CD4-positive, alpha-beta T cell (primary cell): ENCODE data around the gene ACVR1C. TPM values are rescaled to one million over a fixed set of nuclear protein-coding genes. Genes with fewer than 3 reads are reported as not detected.

Source experiments
- ATAC-seq: fragments of 200-7000 bp; cut with Tn5 transposase; one replicate; pipeline ENCODE4 v1.10.0; 2022; ENCODE audit warnings: mild to moderate bottlenecking; ENCODE audit not compliant: poor library complexity
- CTCF ChIA-PET: fragments of 350-600 bp; sonication (Branson Sonifier 250); formaldehyde crosslinking; loops from one replicate; lab custom pipeline; 2021; ENCODE audit warnings: antibody characterized with exemption, inconsistent platforms; lab: Charles Lee
- POLR2A ChIA-PET: fragments of 350-600 bp; sonication (Branson Sonifier 250); formaldehyde crosslinking; loops from one replicate; lab custom pipeline; 2021; ENCODE audit warnings: antibody characterized with exemption, inconsistent platforms; lab: Charles Lee
- DNase-seq, 14 experiments: peaks; one replicate each; pipeline ENCODE4 v3.0.0-alpha.2; 2013 to 2020; ENCODE audit warnings: mixed read lengths in 2 of 14
- H3K27ac ChIP-seq, 2 donors: one replicate each; pipeline versions ENCODE4 v1.5.1 to v1.7.0; 2013; ENCODE audit warnings: low read length in 2 of 2, low read depth in 1 of 2, mild to moderate bottlenecking in 1 of 2
- H3K27me3 ChIP-seq, 2 experiments: 1 replicate in 1 of 2; 2 replicates in 1 of 2; pipeline versions ENCODE4 v1.6.1 to v1.7.0; 2013; ENCODE audit warnings: low read length in 2 of 2, control low read depth in 1 of 2, mild to moderate bottlenecking in 1 of 2, moderate library complexity in 1 of 2; ENCODE audit not compliant: insufficient read depth in 2 of 2, control insufficient read depth in 1 of 2
- H3K36me3 ChIP-seq: one replicate; pipeline ENCODE4 v1.6.1; 2013; ENCODE audit warnings: low read length, control low read depth; ENCODE audit not compliant: insufficient read depth
- H3K4me1 ChIP-seq: one replicate; pipeline ENCODE4 v1.6.1; 2013; ENCODE audit warnings: low read length, control low read depth; ENCODE audit not compliant: insufficient read depth
- H3K4me3 ChIP-seq: one replicate; pipeline ENCODE4 v1.5.1; 2013; ENCODE audit warnings: mild to moderate bottlenecking, low read length, moderate library complexity
- H3K9me3 ChIP-seq, 2 experiments: 1 replicate in 1 of 2; 2 replicates in 1 of 2; pipeline versions ENCODE4 v1.6.1 to v1.7.0; 2013; ENCODE audit warnings: low read length in 2 of 2, mild to moderate bottlenecking in 2 of 2, control low read depth in 1 of 2, moderate library complexity in 1 of 2; ENCODE audit not compliant: control insufficient read depth in 1 of 2, insufficient read depth in 1 of 2
- H3K27ac Mint-ChIP-seq: one replicate; pipeline ENCODE4 v1.8.0; 2020; ENCODE audit warnings: mixed read lengths
- H3K27me3 Mint-ChIP-seq: one replicate; pipeline ENCODE4 v1.8.0; 2021; ENCODE audit warnings: mixed read lengths
- H3K36me3 Mint-ChIP-seq: one replicate; pipeline ENCODE4 v1.8.0; 2021; ENCODE audit warnings: low read depth, mixed read lengths
- H3K4me1 Mint-ChIP-seq: one replicate; pipeline ENCODE4 v1.8.0; 2021; ENCODE audit warnings: low read depth, mixed read lengths
- H3K4me3 Mint-ChIP-seq: one replicate; pipeline ENCODE4 v1.8.0; 2020; ENCODE audit warnings: mild to moderate bottlenecking, mixed read lengths
- H3K9me3 Mint-ChIP-seq: one replicate; pipeline ENCODE4 v1.8.0; 2020; ENCODE audit warnings: mixed read lengths
- intact Hi-C, 2 experiments: fragments of 100-400 bp; cut with DNase I in 1 of 2; cut with micrococcal nuclease in 1 of 2; formaldehyde crosslinking; loops; one replicate each; pipeline versions ENCODE4 v1.15.1 to v1.9.0; 2023 to 2025; cut with DNase I, micrococcal nuclease
- total RNA-seq, 174 experiments: library from RNA in 2 of 174; stranded (reverse) in 2 of 174; gene quantifications; one replicate each; pipeline ENCODE4 v1.2.3 and lab custom pipeline; 2021 to 2026
- TF ChIP-seq, protein P1 (sequence below): fragments of 200-600 bp; IDR thresholded peaks from one replicate; pipeline ENCODE4 v1.8.0; 2022; ENCODE audit warnings: antibody characterized with exemption, mild to moderate bottlenecking

Gene ACVR1C
- total RNA-seq, 2 experiments from 2014 or later = 5.2 to 6.2 TPM

- no peak overlapping the region for H3K4me3 Mint-ChIP-seq
- no peaks in the 10 kb centered on the region for H3K27me3 ChIP-seq
- H3K27me3 Mint-ChIP-seq = no peaks in the 10 kb centered on the region
- H3K4me1 ChIP-seq = no peaks in the 10 kb centered on the region
- H3K4me1 Mint-ChIP-seq = peaks cover 4% of the 10 kb centered on the region
- H3K9me3 ChIP-seq = peaks cover 0 to 11% of the 10 kb centered on the region in 2 experiments
- DNase-seq (no peak), ATAC-seq (no peak)
- ChIA-PET CTCF (no interaction called here), POLR2A (no interaction called here)
- intact Hi-C loops = no loop called here
- peaks cover 10% of the 10 kb centered on the region for H3K36me3 Mint-ChIP-seq
- no peak overlapping the region for H3K4me3 ChIP-seq
- TF ChIP-seq, protein P1, sequence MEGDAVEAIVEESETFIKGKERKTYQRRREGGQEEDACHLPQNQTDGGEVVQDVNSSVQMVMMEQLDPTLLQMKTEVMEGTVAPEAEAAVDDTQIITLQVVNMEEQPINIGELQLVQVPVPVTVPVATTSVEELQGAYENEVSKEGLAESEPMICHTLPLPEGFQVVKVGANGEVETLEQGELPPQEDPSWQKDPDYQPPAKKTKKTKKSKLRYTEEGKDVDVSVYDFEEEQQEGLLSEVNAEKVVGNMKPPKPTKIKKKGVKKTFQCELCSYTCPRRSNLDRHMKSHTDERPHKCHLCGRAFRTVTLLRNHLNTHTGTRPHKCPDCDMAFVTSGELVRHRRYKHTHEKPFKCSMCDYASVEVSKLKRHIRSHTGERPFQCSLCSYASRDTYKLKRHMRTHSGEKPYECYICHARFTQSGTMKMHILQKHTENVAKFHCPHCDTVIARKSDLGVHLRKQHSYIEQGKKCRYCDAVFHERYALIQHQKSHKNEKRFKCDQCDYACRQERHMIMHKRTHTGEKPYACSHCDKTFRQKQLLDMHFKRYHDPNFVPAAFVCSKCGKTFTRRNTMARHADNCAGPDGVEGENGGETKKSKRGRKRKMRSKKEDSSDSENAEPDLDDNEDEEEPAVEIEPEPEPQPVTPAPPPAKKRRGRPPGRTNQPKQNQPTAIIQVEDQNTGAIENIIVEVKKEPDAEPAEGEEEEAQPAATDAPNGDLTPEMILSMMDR = no peak
- H3K27ac ChIP-seq = no peak overlapping the region
- no peak overlapping the region for H3K27ac Mint-ChIP-seq
- peaks cover 9% of the 10 kb centered on the region for H3K9me3 Mint-ChIP-seq
- no peaks in the 10 kb centered on the region for H3K36me3 ChIP-seq
Observed at GRCh38 chr2:157611726-157612125, 16.9 kb downstream of the ACVR1C start.

DNA sequence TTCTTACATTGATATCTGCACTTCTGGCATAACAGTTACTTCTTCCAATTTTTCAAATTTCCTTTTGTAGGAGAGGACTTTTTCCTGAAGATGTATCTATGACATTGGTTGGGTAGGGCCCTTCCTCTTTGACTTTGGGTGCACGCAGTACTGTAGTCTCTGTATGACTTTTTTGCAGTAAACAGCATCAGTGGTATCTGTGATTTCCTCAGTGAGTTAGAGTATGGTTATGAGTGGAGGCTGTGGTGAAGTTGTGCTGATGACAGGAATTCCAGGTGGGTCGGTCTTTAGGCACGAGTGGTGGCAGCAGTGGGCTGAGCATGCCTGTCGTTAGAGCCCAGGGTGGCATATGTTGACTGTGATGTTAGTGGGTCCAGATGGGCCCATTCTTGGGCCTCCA is 17.6 kb downstream of the ACVR1C start:
- Mint-ChIP-seq H3K27me3 (no peaks in the 10 kb centered on the region), H3K9me3 (peaks cover 9% of the 10 kb centered on the region), H3K4me3 (no peak overlapping the region), H3K27ac (no peak overlapping the region), H3K36me3 (peaks cover 10% of the 10 kb centered on the region), H3K4me1 (peaks cover 4% of the 10 kb centered on the region)
- intact Hi-C loops = no loop called here
- Histone ChIP-seq H3K4me1 (no peaks in the 10 kb centered on the region), H3K27ac (no peak overlapping the region), H3K9me3 (peaks cover 0 to 11% of the 10 kb centered on the region in 2 experiments), H3K27me3 (no peaks in the 10 kb centered on the region), H3K36me3 (no peaks in the 10 kb centered on the region), H3K4me3 (no peak overlapping the region)
- DNase-seq (no peak), ATAC-seq (no peak)
- ChIA-PET POLR2A (no interaction called here), CTCF (no interaction called here)
- TF ChIP-seq, protein P1 = no peak

GRCh38 chr2:157606534-157606933 is 22.1 kb downstream of the ACVR1C start:
- ChIA-PET POLR2A (no interaction called here), CTCF (interaction anchor here (0.8 kb wide), 1 partner anchor 300 kb away, joined by 3 read pairs; no protein-coding TSS in a partner anchor)
- Mint-ChIP-seq H3K27me3 (no peaks in the 10 kb centered on the region), H3K4me1 (no peaks in the 10 kb centered on the region), H3K36me3 (peaks cover 6% of the 10 kb centered on the region), H3K9me3 (peaks cover 9% of the 10 kb centered on the region), H3K4me3 (no peak overlapping the region), H3K27ac (no peak overlapping the region)
- H3K27me3 ChIP-seq = no peaks in the 10 kb centered on the region
- DNase-seq (no peak), ATAC-seq (no peak)
- H3K4me3 ChIP-seq = no peak overlapping the region
- H3K36me3 ChIP-seq = no peaks in the 10 kb centered on the region
- intact Hi-C loops = no loop called here
- no peak overlapping the region for H3K27ac ChIP-seq
- peaks cover 0 to 5% of the 10 kb centered on the region in 2 experiments for H3K9me3 ChIP-seq
- TF ChIP-seq, protein P1 = no peak
- H3K4me1 ChIP-seq = no peaks in the 10 kb centered on the region
